ENCODE data around the gene ARID3B.

GRCh38 chr15:74613953-74614743 is 73.1 kb downstream of the ARID3B start:
- TF ChIP-seq POLR2AphosphoS5 (IDR thresholded peaks at IDR 0.05; ENCODE audit: low read depth, low read length) (no peak), POLR2A (IDR thresholded peaks at IDR 0.05; ENCODE audit: insufficient read depth in 1 of 2, low read depth in 2 of 2, low read length in 2 of 2) (no peak), REPIN1 (CRISPR knock-in tag; IDR thresholded peaks at IDR 0.05; ENCODE audit: borderline replicate concordance, low read depth) (no peak), ZNF34 (CRISPR knock-in tag; IDR thresholded peaks at IDR 0.05; ENCODE audit: borderline replicate concordance) (no peak), MAX (IDR thresholded peaks at IDR 0.05) (no peak), KDM4B (CRISPR knock-in tag; IDR thresholded peaks at IDR 0.05) (no peak)

Measured in HepG2 (cell line).